A549 (cell line): ENCODE data around the gene LCE1F.

ENCODE experiments used
- CEBPB ChIP-seq, 2 experiments: fragments of >200 bp in 1 of 2; sonication (Bioruptor Twin) in 1 of 2; formaldehyde crosslinking in 1 of 2; IDR thresholded peaks; 2 replicates each; pipeline ENCODE4 v1.6.1; 2012 to 2016
- FOSL2 ChIP-seq, 2 experiments: fragments of 450-650 bp in 1 of 2; fragments of >200 bp in 1 of 2; sonication (Bioruptor Twin) in 1 of 2; formaldehyde crosslinking; IDR thresholded peaks; 2 replicates each; pipeline versions ENCODE4 v1.5.0 to v1.6.1; 2016 to 2020; ENCODE audit warnings: mild to moderate bottlenecking in 1 of 2, moderate library complexity in 1 of 2
- JUN ChIP-seq, 2 experiments: fragments of >200 bp; sonication (Bioruptor Twin); formaldehyde crosslinking; IDR thresholded peaks; 2 replicates in 1 of 2; 3 replicates in 1 of 2; pipeline ENCODE4 v1.6.1; 2016 to 2017
- NFE2L2 ChIP-seq: fragments of 150-350 bp; conservative IDR thresholded peaks from 2 replicates; pipeline ENCODE4 v1.6.1; 2014; ENCODE audit warnings: low read length
- PHF8 ChIP-seq: fragments of 200-600 bp; sonication (generic); IDR thresholded peaks from 2 replicates; pipeline ENCODE4 v1.6.1; 2016; ENCODE audit warnings: low read depth, mild to moderate bottlenecking, antibody characterized with exemption, moderate library complexity, borderline replicate concordance
- POLR2A ChIP-seq: IDR thresholded peaks from 2 replicates; pipeline ENCODE4 v1.6.1; 2012; ENCODE audit warnings: mild to moderate bottlenecking, low read length
- POLR2AphosphoS2 ChIP-seq: conservative IDR thresholded peaks from 2 replicates; pipeline ENCODE4 v1.6.1; 2012; ENCODE audit warnings: low read length, improper control_type of control experiment, inconsistent platforms
- RAD21 ChIP-seq, 2 experiments: fragments of >200 bp in 1 of 2; sonication (Bioruptor Twin) in 1 of 2; formaldehyde crosslinking in 1 of 2; IDR thresholded peaks in 1 of 2; conservative IDR thresholded peaks in 1 of 2; 2 replicates in 1 of 2; 3 replicates in 1 of 2; pipeline ENCODE4 v1.6.1; 2012 to 2018; ENCODE audit warnings: inconsistent platforms in 1 of 2
- RCOR1 ChIP-seq: fragments of 150-350 bp; IDR thresholded peaks from 2 replicates; pipeline ENCODE4 v1.6.1; 2014; ENCODE audit warnings: antibody characterized with exemption, low read length, low read depth
- TF ChIP-seq, protein P1 (sequence below): fragments of >200 bp; sonication (Bioruptor Twin); formaldehyde crosslinking; IDR thresholded peaks from 3 replicates; pipeline ENCODE4 v1.5.1; 2016
- TF ChIP-seq, protein P2 (sequence below): fragments of 150-350 bp; IDR thresholded peaks from 2 replicates; pipeline ENCODE4 v1.6.1; 2014; ENCODE audit warnings: low read depth, mild to moderate bottlenecking, low read length
- TF ChIP-seq, protein P3 (sequence below): fragments of 250-450 bp; sonication (Bioruptor Pico); IDR thresholded peaks from 2 replicates; pipeline ENCODE4 v1.5.0; 2021; ENCODE audit warnings: mild to moderate bottlenecking, moderate library complexity, borderline replicate concordance
- TF ChIP-seq, protein P4 (sequence below): IDR thresholded peaks from 2 replicates; pipeline ENCODE4 v1.6.1; 2012
- TF ChIP-seq, protein P5 (sequence below): fragments of 200-600 bp; sonication (generic); IDR thresholded peaks from 2 replicates; pipeline ENCODE4 v1.6.1; 2016; ENCODE audit warnings: antibody characterized with exemption, mild to moderate bottlenecking, moderate library complexity

DNA sequence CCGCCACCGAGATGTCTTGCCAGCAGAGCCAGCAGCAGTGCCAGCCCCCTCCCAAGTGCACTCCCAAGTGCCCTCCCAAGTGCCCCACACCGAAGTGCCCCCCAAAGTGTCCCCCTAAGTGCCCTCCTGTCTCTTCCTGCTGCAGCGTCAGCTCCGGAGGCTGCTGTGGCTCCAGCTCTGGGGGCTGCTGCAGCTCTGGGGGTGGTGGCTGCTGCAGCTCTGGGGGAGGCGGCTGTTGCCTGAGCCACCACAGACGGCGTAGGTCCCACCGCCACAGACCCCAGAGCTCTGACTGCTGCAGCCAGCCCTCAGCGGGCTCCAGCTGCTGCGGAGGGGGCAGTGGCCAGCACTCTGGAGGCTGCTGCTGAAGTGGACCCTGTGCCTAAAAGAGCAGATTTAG is 1.4 kb downstream of the LCE1F start:
- TF ChIP-seq NFE2L2: no peak
- TF ChIP-seq RAD21 (conservative IDR thresholded peaks at IDR 0.05 in 1 of 2, IDR thresholded peaks at IDR 0.05 in 1 of 2): no peak
- TF ChIP-seq, protein P1, sequence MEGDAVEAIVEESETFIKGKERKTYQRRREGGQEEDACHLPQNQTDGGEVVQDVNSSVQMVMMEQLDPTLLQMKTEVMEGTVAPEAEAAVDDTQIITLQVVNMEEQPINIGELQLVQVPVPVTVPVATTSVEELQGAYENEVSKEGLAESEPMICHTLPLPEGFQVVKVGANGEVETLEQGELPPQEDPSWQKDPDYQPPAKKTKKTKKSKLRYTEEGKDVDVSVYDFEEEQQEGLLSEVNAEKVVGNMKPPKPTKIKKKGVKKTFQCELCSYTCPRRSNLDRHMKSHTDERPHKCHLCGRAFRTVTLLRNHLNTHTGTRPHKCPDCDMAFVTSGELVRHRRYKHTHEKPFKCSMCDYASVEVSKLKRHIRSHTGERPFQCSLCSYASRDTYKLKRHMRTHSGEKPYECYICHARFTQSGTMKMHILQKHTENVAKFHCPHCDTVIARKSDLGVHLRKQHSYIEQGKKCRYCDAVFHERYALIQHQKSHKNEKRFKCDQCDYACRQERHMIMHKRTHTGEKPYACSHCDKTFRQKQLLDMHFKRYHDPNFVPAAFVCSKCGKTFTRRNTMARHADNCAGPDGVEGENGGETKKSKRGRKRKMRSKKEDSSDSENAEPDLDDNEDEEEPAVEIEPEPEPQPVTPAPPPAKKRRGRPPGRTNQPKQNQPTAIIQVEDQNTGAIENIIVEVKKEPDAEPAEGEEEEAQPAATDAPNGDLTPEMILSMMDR: no peak
- no peak for TF ChIP-seq PHF8
- TF ChIP-seq CEBPB (IDR thresholded peaks at IDR 0.05): no peak
- TF ChIP-seq, protein P2, sequence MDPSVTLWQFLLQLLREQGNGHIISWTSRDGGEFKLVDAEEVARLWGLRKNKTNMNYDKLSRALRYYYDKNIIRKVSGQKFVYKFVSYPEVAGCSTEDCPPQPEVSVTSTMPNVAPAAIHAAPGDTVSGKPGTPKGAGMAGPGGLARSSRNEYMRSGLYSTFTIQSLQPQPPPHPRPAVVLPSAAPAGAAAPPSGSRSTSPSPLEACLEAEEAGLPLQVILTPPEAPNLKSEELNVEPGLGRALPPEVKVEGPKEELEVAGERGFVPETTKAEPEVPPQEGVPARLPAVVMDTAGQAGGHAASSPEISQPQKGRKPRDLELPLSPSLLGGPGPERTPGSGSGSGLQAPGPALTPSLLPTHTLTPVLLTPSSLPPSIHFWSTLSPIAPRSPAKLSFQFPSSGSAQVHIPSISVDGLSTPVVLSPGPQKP: no peak
- TF ChIP-seq POLR2A: no peak
- no peak for TF ChIP-seq POLR2AphosphoS2
- TF ChIP-seq, protein P3, sequence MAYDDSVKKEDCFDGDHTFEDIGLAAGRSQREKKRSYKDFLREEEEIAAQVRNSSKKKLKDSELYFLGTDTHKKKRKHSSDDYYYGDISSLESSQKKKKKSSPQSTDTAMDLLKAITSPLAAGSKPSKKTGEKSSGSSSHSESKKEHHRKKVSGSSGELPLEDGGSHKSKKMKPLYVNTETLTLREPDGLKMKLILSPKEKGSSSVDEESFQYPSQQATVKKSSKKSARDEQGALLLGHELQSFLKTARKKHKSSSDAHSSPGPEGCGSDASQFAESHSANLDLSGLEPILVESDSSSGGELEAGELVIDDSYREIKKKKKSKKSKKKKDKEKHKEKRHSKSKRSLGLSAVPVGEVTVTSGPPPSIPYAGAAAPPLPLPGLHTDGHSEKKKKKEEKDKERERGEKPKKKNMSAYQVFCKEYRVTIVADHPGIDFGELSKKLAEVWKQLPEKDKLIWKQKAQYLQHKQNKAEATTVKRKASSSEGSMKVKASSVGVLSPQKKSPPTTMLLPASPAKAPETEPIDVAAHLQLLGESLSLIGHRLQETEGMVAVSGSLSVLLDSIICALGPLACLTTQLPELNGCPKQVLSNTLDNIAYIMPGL (CRISPR knock-in tag): no peak
- TF ChIP-seq, protein P4, sequence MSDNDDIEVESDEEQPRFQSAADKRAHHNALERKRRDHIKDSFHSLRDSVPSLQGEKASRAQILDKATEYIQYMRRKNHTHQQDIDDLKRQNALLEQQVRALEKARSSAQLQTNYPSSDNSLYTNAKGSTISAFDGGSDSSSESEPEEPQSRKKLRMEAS: no peak
- TF ChIP-seq RCOR1: no peak
- no peak for TF ChIP-seq FOSL2 (IDR thresholded peaks at IDR 0.05)
- no peak for TF ChIP-seq FOSL2 (CRISPR knock-in tag; IDR thresholded peaks at IDR 0.05)
- no peak for TF ChIP-seq JUN (IDR thresholded peaks at IDR 0.05)
- TF ChIP-seq, protein P5, sequence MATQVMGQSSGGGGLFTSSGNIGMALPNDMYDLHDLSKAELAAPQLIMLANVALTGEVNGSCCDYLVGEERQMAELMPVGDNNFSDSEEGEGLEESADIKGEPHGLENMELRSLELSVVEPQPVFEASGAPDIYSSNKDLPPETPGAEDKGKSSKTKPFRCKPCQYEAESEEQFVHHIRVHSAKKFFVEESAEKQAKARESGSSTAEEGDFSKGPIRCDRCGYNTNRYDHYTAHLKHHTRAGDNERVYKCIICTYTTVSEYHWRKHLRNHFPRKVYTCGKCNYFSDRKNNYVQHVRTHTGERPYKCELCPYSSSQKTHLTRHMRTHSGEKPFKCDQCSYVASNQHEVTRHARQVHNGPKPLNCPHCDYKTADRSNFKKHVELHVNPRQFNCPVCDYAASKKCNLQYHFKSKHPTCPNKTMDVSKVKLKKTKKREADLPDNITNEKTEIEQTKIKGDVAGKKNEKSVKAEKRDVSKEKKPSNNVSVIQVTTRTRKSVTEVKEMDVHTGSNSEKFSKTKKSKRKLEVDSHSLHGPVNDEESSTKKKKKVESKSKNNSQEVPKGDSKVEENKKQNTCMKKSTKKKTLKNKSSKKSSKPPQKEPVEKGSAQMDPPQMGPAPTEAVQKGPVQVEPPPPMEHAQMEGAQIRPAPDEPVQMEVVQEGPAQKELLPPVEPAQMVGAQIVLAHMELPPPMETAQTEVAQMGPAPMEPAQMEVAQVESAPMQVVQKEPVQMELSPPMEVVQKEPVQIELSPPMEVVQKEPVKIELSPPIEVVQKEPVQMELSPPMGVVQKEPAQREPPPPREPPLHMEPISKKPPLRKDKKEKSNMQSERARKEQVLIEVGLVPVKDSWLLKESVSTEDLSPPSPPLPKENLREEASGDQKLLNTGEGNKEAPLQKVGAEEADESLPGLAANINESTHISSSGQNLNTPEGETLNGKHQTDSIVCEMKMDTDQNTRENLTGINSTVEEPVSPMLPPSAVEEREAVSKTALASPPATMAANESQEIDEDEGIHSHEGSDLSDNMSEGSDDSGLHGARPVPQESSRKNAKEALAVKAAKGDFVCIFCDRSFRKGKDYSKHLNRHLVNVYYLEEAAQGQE: no peak
